Endothelial cell of umbilical vein (primary cell): ENCODE data around the gene NALF2. TPM values are rescaled to one million over a fixed set of nuclear protein-coding genes. Genes with fewer than 3 reads are reported as not detected.

Source experiments
- BruUV-seq: library from RNA; stranded (reverse); fragments of 400-500 nt; replicated peaks from 2 replicates; lab custom pipeline; 2021; lab: Mats Ljungman, UMichigan
- CTCF ChIA-PET: fragments of 300-600, 350-600 bp; sonication (Branson Sonifier 250); formaldehyde crosslinking; loops from one replicate; lab custom pipeline; 2021; ENCODE audit warnings: antibody characterized with exemption, inconsistent platforms; lab: Charles Lee
- POLR2A ChIA-PET: fragments of 300-600, 350-600 bp; sonication (Branson Sonifier 250); formaldehyde crosslinking; loops from one replicate; lab custom pipeline; 2021; ENCODE audit warnings: antibody characterized with exemption, inconsistent platforms; lab: Charles Lee
- DNase-seq: peaks from one replicate; pipeline ENCODE4 v3.0.0-alpha.2; 2011; ENCODE audit warnings: low read depth, low spot score
- FAIRE-seq: peaks from 2 replicates; lab custom pipeline; 2011; peaks lifted over from hg19 to GRCh38; lab: Jason Lieb, UNC
- H2AFZ ChIP-seq: 2 replicates; pipeline ENCODE4 v1.6.0; 2012; ENCODE audit warnings: low read depth, low read length, control low read depth, inconsistent platforms
- H3K27ac ChIP-seq: 2 replicates; pipeline ENCODE4 v1.5.1; 2011; ENCODE audit warnings: low read depth, mild to moderate bottlenecking, control low read depth, low read length, moderate library complexity; ENCODE audit not compliant: insufficient read depth
- H3K27me3 ChIP-seq, 2 experiments: 2 replicates each; pipeline versions ENCODE4 v1.6.0 to v1.6.1; 2011; ENCODE audit warnings: low read length in 2 of 2, mixed read lengths in 1 of 2; ENCODE audit not compliant: control insufficient read depth in 2 of 2, insufficient read depth in 2 of 2
- H3K36me3 ChIP-seq, 2 experiments: 2 replicates in 1 of 2; 3 replicates in 1 of 2; pipeline ENCODE4 v1.5.1; 2011; ENCODE audit warnings: low read length in 2 of 2, mild to moderate bottlenecking in 1 of 2, moderate library complexity in 1 of 2; ENCODE audit not compliant: control insufficient read depth in 2 of 2, insufficient read depth in 2 of 2; ENCODE audit errors: extremely low read depth in 1 of 2
- H3K4me1 ChIP-seq: 3 replicates; pipeline ENCODE4 v1.5.1; 2011; ENCODE audit warnings: mild to moderate bottlenecking, low read length; ENCODE audit not compliant: control insufficient read depth, insufficient read depth; ENCODE audit errors: extremely low read depth
- H3K4me2 ChIP-seq: 2 replicates; pipeline ENCODE4 v1.6.1; 2011; ENCODE audit warnings: low read length, control low read depth, mixed read lengths; ENCODE audit not compliant: insufficient read depth
- H3K4me3 ChIP-seq, 3 experiments: fragments of 200-600 bp in 1 of 3; sonication (generic), shearing (Covaris generic) in 1 of 3; replicated peaks in 1 of 3; 2 replicates each; pipeline ENCODE4 v1.5.1; 2011 to 2016; ENCODE audit warnings: control low read depth in 3 of 3, low read length in 3 of 3, mild to moderate bottlenecking in 2 of 3, inconsistent platforms in 1 of 3, low read depth in 1 of 3, moderate library complexity in 1 of 3; ENCODE audit not compliant: insufficient read depth in 1 of 3
- H3K79me2 ChIP-seq: 2 replicates; pipeline ENCODE4 v1.6.0; 2012; ENCODE audit warnings: low read length, inconsistent platforms; ENCODE audit not compliant: control insufficient read depth, insufficient read depth
- H3K9ac ChIP-seq: replicated peaks from 2 replicates; pipeline ENCODE3; 2011; ENCODE audit warnings: low read length, control low read depth; ENCODE audit not compliant: insufficient read depth; ENCODE audit errors: extremely low read depth
- H3K9me1 ChIP-seq: replicated peaks from 3 replicates; pipeline ENCODE4 v1.6.0; 2011; ENCODE audit warnings: mild to moderate bottlenecking, low read length; ENCODE audit not compliant: control insufficient read depth, insufficient read depth; ENCODE audit errors: extremely low read depth
- H3K9me3 ChIP-seq: replicated peaks from 2 replicates; pipeline ENCODE4 v1.5.1; 2012; ENCODE audit warnings: low read length, inconsistent platforms; ENCODE audit not compliant: control insufficient read depth, insufficient read depth
- H4K20me1 ChIP-seq: replicated peaks from 2 replicates; pipeline ENCODE3; 2011; ENCODE audit warnings: mild to moderate bottlenecking, low read length; ENCODE audit not compliant: control insufficient read depth, insufficient read depth; ENCODE audit errors: extremely low read depth
- EZH2 ChIP-seq: IDR thresholded peaks from 2 replicates; pipeline ENCODE4 v1.6.1; 2012; ENCODE audit warnings: borderline replicate concordance, low read depth, mild to moderate bottlenecking, moderate library complexity, low read length, inconsistent platforms; ENCODE audit not compliant: severe bottlenecking
- FOS ChIP-seq: IDR thresholded peaks from 2 replicates; pipeline ENCODE4 v1.6.1; 2011; ENCODE audit warnings: mild to moderate bottlenecking, low read length, moderate library complexity, borderline replicate concordance; ENCODE audit not compliant: insufficient read depth
- GATA2 ChIP-seq: IDR thresholded peaks from 2 replicates; pipeline ENCODE4 v1.7.0; 2011; ENCODE audit warnings: low read depth, mild to moderate bottlenecking, moderate library complexity, mixed read lengths, low read length; ENCODE audit not compliant: insufficient read length, insufficient read depth
- JUN ChIP-seq: IDR thresholded peaks from 2 replicates; pipeline ENCODE4 v1.6.1; 2011; ENCODE audit warnings: borderline replicate concordance, low read depth; ENCODE audit not compliant: insufficient read length, insufficient read depth
- MAX ChIP-seq: IDR thresholded peaks from 2 replicates; pipeline ENCODE4 v1.6.1; 2011; ENCODE audit not compliant: insufficient read depth, insufficient read length
- MYC ChIP-seq: IDR thresholded peaks from one replicate; pipeline ENCODE4 v1.6.1; 2011; ENCODE audit warnings: mild to moderate bottlenecking, low read depth, low read length
- POLR2A ChIP-seq: IDR thresholded peaks from 2 replicates; pipeline ENCODE4 v1.6.1; 2012; ENCODE audit warnings: low read depth, mild to moderate bottlenecking, control low read depth, low read length
- POLR2AphosphoS5 ChIP-seq: IDR thresholded peaks from 2 replicates; pipeline ENCODE4 v1.6.1; 2012; ENCODE audit warnings: low read depth, mild to moderate bottlenecking, control low read depth, low read length, moderate library complexity; ENCODE audit not compliant: insufficient read depth
- dilution Hi-C: fragments of 300-500 bp; cut with MboI; formaldehyde crosslinking; loops from one replicate; pipeline ENCODE4 v1.15.0; 2019; ENCODE audit warnings: low sequenced_read_pairs; ENCODE audit not compliant: extremely low pct_ligation_motif_present
- intact Hi-C: fragments of 100-400 bp; cut with micrococcal nuclease; formaldehyde crosslinking; loops from one replicate; pipeline ENCODE4 v1.10.0; 2022
- polyA plus RNA-seq, 4 experiments: library from polyadenylated mRNA; depleted of rRNA in 3 of 4; stranded (reverse) in 3 of 4; unstranded in 1 of 4; fragments of >200 nt; gene quantifications; 2 replicates each; pipeline versions ENCODE4 v1.2.1 to v1.2.3, GENCODE V29; 2011 to 2012; ENCODE audit warnings: missing spikeins in 1 of 4
- total RNA-seq: library from RNA; stranded (reverse); gene quantifications from 2 replicates; pipeline ENCODE4 v1.2.3, GENCODE V29; 2021
- TF ChIP-seq, protein P1 (sequence below), 2 donors: IDR thresholded peaks; 1 replicate in 1 of 2; 2 replicates in 1 of 2; pipeline ENCODE4 v1.5.1; 2011; ENCODE audit warnings: low read length in 2 of 2, mild to moderate bottlenecking in 2 of 2, moderate library complexity in 2 of 2, control low read depth in 1 of 2, inconsistent platforms in 1 of 2, low read depth in 1 of 2; ENCODE audit not compliant: insufficient read depth in 1 of 2; ENCODE audit errors: extremely low read depth in 1 of 2

NALF2 gene
- total and polyA plus RNA-seq, 2 donors (not counting 3 experiments of a cell fraction or from before 2014, with no cell fraction given) = not detected

- Histone ChIP-seq H3K9me3 (no peaks in the 10 kb centered on the region), H4K20me1 (no peaks in the 10 kb centered on the region), H3K27ac (no peak overlapping the region), H3K27me3 (no peaks in the 10 kb centered on the region), H3K36me3 (no peaks in the 10 kb centered on the region), H3K79me2 (no peaks in the 10 kb centered on the region), H3K9ac (no peak overlapping the region), H3K4me3 (no peak overlapping the region), H3K9me1 (no peaks in the 10 kb centered on the region), H2AFZ (no peak overlapping the region), H3K4me1 (no peaks in the 10 kb centered on the region), H3K4me2 (no peak overlapping the region)
- ChIA-PET CTCF (no interaction called here), POLR2A (no interaction called here)
- intact Hi-C loops = no loop called here
- DNase-seq = no peak
- TF ChIP-seq POLR2AphosphoS5 (no peak), FOS (no peak)
- TF ChIP-seq, protein P1, sequence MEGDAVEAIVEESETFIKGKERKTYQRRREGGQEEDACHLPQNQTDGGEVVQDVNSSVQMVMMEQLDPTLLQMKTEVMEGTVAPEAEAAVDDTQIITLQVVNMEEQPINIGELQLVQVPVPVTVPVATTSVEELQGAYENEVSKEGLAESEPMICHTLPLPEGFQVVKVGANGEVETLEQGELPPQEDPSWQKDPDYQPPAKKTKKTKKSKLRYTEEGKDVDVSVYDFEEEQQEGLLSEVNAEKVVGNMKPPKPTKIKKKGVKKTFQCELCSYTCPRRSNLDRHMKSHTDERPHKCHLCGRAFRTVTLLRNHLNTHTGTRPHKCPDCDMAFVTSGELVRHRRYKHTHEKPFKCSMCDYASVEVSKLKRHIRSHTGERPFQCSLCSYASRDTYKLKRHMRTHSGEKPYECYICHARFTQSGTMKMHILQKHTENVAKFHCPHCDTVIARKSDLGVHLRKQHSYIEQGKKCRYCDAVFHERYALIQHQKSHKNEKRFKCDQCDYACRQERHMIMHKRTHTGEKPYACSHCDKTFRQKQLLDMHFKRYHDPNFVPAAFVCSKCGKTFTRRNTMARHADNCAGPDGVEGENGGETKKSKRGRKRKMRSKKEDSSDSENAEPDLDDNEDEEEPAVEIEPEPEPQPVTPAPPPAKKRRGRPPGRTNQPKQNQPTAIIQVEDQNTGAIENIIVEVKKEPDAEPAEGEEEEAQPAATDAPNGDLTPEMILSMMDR (IDR thresholded peaks at IDR 0.05; ENCODE audit: extremely low read depth in 1 of 2, insufficient read depth in 1 of 2, low read depth in 1 of 2, low read length in 2 of 2) = no peak
- BruUV-seq = no TSS peak
- no peak for FAIRE-seq
- dilution Hi-C loops = no loop called here
These were observed 26.2 kb downstream of the NALF2 start for GRCh38 chrX:69530306-69530705.

DNA sequence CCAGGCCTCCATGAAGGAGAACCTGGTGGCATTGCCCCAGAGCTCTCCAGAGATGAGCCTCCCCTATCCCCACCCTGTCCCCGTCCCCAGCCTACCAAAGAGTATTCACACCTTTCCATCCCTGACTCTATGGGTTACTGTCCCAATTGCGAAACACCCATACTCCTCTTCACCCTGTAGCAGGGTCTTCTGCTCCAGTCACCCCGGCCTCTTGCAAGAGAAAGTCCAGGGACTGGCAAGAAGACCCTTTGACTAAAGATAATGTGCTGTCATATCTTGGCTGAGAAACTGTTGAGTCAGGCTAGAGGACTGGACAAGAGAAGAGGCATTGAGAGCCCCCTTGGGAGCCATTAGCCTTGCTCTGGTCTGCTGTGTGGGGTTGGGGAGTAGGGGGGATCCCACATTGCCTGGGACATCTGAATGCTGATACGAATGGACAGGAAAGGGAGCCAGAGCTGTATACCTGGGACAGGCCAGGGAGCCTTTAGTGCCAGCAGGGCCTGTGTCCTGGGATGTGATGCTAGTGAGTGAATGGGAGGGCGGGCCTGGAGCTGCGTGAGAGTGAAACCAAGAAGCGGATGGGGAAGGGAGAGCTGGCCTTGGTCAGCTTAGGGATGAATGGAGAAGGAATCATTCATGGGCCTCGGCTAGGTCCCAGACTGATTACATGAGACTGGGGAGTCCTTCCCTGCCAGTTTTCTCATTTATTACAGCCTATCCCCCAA, 27.1 kb downstream of the NALF2 start:
- Histone ChIP-seq H3K4me3 (no peak overlapping the region), H3K27ac (no peak overlapping the region), H3K4me1 (no peaks in the 10 kb centered on the region), H3K9me3 (no peaks in the 10 kb centered on the region), H3K27me3 (no peaks in the 10 kb centered on the region), H2AFZ (no peak overlapping the region), H3K9ac (no peak overlapping the region), H3K79me2 (no peaks in the 10 kb centered on the region), H4K20me1 (no peaks in the 10 kb centered on the region), H3K9me1 (no peaks in the 10 kb centered on the region), H3K36me3 (no peaks in the 10 kb centered on the region), H3K4me2 (no peak overlapping the region)
- DNase-seq (no peak), FAIRE-seq (no peak)
- TF ChIP-seq GATA2 = no peak
- TF ChIP-seq EZH2 = no peak
- TF ChIP-seq, protein P1 (IDR thresholded peaks at IDR 0.05; ENCODE audit: extremely low read depth in 1 of 2, insufficient read depth in 1 of 2, low read depth in 1 of 2, low read length in 2 of 2) = no peak
- TF ChIP-seq JUN = no peak
- no peak for TF ChIP-seq POLR2A
- no peak for TF ChIP-seq POLR2AphosphoS5
- no peak for TF ChIP-seq MYC
- TF ChIP-seq FOS = no peak
- no peak for TF ChIP-seq MAX
- intact Hi-C loops = no loop called here
- CTCF ChIA-PET = interaction anchor here (0.9 kb wide), 1 partner anchor 500 kb away, joined by 3 read pairs; no protein-coding TSS in a partner anchor
- dilution Hi-C loops = no loop called here
- BruUV-seq = no TSS peak
- POLR2A ChIA-PET = no interaction called here
